NAMALWA (cell line): ENCODE measurements around the gene USE1.
A peak's percentile ranks its signal among the peaks of the same experiment; 100 is the strongest.

Experiments
- DNase-seq: peaks from one replicate; pipeline ENCODE4 v3.0.0-alpha.2; 2015; ENCODE audit warnings: low spot score

USE1 gene

GRCh38 chr19:17235971-17236777, 21.0 kb downstream of the USE1 start:
- DNase-seq: no peak

- DNase-seq: peak; percentile 33
These were observed 21.8 kb downstream of the USE1 start for GRCh38 chr19:17236811-17237543.

GRCh38 chr19:17237747-17238706, 22.9 kb downstream of the USE1 start:
- DNase-seq: no peak

GRCh38 chr19:17240062-17240752, 25.1 kb downstream of the USE1 start:
- DNase-seq: no peak

- DNase-seq: no peak
These were observed 25.8 kb downstream of the USE1 start for GRCh38 chr19:17240826-17241399.

GRCh38 chr19:17242431-17243208, 27.5 kb downstream of the USE1 start:
- DNase-seq: no peak

- no peak for DNase-seq
These were observed 28.2 kb downstream of the USE1 start for GRCh38 chr19:17243211-17243829.

GRCh38 chr19:17243830-17244617, 28.9 kb downstream of the USE1 start:
- no peak for DNase-seq

- DNase-seq: no peak
These were observed 29.7 kb downstream of the USE1 start for GRCh38 chr19:17244618-17245534.

- no peak for DNase-seq
These were observed 30.4 kb downstream of the USE1 start, which contains the start of gene NR2F6 for GRCh38 chr19:17245535-17245984. TSS of gene NR2F6 (minus strand) at chr19:17245919. CDS start at chr19:17245220, 699 bp downstream.

GRCh38 chr19:17246681-17247425, 31.7 kb downstream of the USE1 start:
- no peak for DNase-seq

GRCh38 chr19:17248011-17248776, 33.0 kb downstream of the USE1 start:
- no peak for DNase-seq

- DNase-seq: no peak
These were observed 34.9 kb downstream of the USE1 start for GRCh38 chr19:17249887-17250548.

GRCh38 chr19:17254636-17255035, 39.5 kb downstream of the USE1 start:
- DNase-seq: no peak

- no peak for DNase-seq
These were observed 40.0 kb downstream of the USE1 start for GRCh38 chr19:17255150-17255621.

- no peak for DNase-seq
These were observed 41.0 kb downstream of the USE1 start for GRCh38 chr19:17256130-17256529.
